ENCODE measurements around the gene TSC1.

DNA sequence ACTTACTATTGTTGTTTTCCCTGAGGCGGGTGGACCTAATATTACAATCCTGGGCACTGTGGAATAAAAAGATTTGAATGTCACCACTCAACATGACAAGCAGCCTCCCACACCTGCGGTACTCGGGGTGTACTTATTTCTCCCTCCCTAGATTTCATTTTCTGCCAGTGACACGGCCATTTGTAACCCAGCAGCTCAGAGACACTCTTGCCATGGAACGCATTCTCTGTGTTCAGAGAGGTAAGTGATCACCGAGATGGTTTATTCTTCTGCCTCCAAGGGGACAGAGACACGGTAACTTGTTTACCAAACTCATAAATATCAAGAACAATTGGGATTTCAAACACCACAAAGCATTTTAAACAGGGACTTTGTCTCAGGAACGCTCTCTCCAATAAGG, 77.5 kb downstream of the TSC1 start:
- TF ChIP-seq CTCF (conservative IDR thresholded peaks at IDR 0.05; ENCODE audit: low read length) (no peak), EZH2phosphoT487 (IDR thresholded peaks at IDR 0.05; ENCODE audit: borderline replicate concordance, low read depth, low read length) (no peak)

Measured in OCI-LY7 (cell line).